Activated CD8-positive, alpha-beta memory T cell treated with anti-CD3 and anti-CD28 coated beads for 48 hours (primary cell): ENCODE data around the gene UNKL.
"Not testable (repeated sequence)": the region's sequence is repeated elsewhere in the genome, so short reads cannot be mapped to it uniquely, and the experiment has no call there.

Experiments used
- DNase-seq, 3 experiments: peaks; one replicate each; pipeline ENCODE4 v3.0.0-alpha.2; 2020; ENCODE audit warnings: low read depth in 2 of 3, low spot score in 2 of 3

Gene UNKL

DNA sequence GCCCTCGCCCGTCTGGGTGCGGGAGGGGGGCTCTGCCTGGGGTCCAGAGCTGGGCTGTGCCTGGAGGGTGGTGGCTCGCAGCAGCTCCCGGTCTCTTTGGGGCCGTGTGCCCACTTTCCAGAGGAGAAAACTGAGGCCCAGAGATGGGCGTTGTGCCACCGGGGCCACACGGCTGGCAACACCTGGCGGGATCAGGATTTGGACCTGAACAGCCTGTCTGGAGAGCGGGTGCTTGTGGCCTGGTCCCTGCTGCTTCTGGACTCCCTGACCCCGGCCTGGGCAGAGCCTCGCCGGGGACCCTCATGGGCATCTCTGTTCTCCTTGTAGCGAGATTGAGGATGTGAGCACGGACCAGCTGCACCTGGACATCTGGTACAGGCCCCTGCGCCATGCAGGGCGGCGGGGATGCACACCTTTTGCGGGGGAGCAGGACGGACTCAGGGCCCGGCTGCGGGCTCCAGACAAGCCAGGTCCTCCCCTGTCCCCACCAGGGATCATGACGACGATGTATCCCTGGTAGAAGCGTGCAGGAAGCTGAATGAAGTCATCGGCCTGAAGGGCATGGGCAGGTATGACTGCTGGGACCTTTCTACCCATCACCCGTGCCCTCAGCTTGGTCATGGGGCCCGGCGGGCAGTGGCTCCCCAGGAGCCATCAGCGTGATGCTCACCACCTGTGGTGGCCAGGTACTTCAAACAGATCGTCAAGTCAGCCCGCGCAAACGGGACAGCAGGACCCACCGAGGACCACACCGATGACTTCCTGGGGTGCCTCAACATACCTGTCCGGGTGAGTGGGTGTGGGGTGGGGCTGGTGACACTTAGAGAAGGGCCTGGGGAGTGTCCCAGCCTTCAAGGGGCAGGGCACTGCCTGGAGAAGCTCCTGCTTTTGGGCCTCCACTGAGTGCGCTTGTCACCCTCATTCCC is 72.7 kb downstream of the UNKL start:
- no peak for DNase-seq

DNA sequence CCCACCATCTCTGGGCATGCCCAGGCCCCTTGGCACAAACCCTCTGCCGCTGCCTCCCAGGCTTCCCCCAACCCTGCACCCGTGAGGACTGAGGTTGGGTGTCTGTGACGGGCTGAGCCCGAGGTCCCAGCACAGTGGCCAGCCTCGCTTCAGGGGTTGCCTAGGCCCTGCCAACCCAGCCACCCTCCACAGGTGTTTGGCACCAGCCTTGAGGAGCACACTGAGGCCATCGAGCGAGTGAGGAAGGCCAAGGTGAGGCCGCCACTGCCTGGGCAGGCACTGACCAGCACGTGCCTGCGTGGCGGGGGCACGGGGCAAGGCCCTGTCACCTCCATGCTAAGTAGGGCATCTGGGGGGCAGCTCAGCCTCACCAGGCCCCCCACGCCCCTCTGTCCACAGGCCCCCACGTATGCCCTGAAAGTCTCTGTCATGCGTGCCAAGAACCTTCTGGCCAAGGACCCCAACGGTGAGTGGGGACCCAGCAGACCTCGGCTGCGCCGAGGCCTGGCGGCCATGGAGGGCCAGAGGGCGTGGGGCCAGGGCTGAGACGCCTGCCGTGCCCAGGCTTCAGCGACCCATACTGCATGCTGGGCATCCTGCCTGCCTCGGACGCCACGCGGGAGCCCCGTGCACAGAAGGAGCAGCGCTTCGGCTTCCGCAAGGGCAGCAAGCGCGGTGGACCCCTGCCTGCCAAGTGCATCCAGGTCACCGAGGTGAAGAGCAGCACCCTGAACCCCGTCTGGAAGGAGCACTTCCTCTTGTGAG is 73.6 kb downstream of the UNKL start:
- no peak for DNase-seq

DNA sequence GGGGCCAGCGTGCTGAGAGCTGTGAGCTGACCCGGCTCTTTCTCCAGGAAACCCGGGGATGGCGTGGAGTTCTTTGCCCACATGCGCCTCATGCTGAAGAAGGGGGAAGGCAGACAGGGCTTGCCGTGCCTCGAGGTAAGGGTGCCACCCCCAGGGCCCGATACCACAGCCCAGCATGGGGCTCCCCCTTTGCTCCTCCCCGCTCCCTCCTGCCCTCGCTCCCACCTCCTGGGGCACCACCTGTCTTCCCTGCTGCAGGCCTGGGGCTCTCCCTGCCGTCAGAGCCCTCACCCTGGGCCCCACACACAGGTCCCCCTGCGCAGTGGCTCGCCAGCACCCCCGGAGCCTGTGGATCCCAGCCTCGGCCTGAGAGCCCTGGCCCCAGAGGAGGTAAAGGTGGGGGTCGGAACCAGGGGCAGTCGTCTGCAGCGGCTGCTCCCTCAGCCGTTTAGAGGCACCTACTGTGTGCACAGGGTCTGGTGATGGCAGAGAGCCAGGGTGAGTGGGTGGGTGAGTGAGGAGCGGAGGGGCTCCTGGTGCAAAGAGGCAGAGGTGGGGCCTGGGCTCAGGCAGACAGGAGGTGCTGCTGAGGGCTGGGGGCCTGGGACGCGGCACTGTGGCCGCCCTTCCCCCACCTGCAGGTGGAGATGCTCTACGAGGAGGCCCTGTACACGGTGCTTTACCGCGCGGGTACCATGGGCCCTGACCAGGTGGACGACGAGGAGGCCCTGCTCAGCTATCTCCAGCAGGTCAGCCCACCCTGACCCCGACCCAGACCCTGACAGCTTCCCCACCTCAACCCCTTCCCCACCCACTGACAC is 75.4 kb downstream of the UNKL start:
- no peak for DNase-seq

DNA sequence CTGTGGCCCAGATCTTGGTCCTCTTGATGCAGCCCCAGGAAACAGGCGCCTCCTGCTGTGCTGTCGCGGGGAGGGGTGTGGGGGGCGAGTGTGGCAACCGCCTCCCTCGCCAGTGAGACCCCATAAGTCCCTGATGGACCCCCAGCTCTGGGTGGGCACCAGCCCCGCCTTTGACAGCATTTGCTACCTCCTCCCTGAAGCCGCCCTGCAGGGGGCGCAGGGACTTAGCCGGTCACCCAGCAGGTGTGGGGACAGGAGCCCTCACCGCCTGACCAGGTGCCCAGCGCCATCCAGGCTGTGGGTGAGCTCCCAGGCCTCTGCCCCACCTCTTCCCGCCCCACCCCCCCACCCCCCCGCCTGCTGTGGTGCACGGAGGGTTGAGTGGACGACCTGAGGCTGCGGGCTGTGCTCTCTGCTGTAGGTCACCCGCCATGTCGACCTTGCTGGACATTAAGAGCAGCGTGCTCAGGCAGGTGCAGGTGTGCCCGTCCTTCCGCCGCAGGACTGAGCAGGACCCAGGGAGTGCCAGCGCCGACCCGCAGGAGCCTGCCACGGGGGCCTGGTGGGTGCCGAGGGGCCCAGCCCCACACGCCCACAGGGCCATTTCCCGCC is 76.3 kb downstream of the UNKL start:
- DNase-seq: no peak

DNA sequence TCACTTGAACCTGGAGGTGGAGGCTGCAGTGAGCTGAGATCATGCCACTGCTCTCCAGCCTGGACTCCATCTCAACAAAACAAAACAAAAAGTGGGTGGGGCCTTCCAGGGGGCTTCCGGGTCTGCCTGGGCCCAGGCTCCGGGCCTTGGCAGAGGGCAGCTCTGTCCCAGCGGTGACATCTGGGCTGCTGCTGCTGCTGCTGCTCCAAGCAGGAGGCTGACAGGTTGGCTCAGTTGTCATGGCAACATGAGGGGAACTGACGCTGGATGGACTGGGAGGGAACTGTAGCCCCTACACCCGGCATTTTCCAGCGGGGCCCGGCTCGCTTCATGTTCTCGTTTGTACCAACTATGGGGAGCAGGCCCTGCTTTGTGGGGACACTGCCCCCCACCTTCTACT is 77.0 kb downstream of the UNKL start:
- DNase-seq: no peak

DNA sequence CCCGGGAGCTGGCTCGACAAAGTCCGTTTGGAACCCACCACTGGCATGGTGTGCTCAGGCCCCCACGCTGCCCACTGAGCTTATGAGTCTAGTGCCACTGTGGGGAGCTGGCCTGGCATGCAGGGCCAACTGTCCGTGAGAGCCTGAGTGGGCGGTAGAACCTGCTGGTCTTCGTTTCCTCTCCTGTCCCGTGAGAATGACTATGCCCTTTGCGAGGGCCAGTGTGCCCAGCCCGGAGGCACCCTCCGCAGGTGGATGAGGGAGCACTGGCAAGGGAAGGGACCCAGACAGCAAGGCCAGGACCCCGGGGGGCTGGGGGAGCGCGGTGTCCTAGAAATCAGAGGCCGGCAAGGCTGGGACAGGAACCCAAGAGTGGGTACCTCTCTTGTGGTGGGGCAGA is 77.9 kb downstream of the UNKL start:
- no peak for DNase-seq

DNA sequence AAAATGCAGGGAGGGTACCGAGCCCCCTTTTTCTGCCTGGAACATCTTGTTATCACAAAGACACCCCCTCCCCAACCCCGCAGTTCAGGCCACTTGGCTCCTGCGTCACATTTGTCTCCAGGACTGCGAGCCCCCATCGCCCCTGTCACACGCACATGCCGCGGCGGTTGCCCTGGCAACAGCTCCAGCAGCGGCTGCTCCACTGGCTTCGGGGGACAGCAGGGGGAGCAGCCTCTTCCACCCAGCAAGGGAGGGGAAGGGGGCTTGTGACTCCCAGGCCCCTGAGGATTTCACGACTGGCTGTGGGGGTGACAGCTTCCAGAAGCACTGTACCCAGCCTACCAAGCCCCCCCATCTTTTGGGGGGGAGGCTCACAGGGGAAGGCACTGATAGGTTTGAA is 78.5 kb downstream of the UNKL start:
- no peak for DNase-seq

DNA sequence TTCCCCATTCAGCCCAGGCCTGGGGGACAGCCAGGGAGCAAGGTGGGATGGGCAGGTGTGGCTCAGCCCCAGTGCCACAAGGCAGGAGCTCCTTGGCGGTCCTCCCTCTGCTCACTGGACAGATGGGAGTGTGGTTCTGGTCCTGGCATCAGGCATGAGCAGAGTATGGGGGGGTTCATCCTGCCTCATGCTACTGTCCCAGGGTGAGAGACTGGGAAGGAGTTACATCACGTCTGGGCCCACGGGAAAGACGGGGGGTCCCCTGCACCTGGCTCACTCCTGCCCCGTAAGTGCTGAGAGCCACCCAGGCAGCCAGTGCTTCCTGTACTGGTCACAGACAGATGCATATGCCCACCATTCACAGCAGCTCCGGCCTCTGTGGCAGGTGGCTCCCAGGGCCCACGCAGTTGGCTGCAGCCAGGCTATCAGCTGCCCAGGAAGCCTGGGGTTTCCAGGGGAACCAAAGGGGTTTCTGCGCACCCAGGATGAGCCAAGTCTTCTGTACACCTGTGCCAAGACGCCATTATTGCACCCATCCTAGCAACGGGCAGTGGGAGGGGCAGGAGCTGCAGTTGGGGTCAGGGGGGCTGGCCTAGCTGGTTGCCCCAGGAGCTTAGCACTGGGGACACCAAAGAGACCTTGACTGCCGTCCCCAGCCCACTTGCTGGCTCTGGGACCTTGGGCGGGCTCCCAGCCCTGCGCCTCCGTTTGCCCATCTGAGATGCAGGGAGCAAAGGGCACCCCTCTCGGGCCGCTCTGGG is 79.1 kb downstream of the UNKL start:
- DNase-seq: no peak

DNA sequence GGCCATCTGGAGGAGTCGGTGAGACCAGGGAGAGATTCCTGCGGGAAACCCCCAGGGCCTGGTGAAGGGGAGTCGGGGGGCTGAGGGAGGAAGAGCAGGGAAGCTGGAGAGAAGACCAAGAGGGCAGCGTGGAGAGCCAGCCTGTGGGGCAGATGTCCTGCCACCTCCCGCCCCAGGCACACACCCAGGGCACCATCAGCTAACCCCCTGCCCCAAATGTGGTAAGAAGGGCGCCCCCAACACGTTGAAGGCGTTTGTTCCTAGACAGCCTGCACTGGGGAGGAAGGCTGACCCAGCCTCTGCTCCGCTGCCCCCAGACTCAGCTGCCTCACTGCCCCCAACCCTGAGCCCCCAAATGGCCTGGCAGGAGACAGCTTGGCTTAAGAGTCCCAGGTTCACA is 79.8 kb downstream of the UNKL start:
- no peak for DNase-seq

DNA sequence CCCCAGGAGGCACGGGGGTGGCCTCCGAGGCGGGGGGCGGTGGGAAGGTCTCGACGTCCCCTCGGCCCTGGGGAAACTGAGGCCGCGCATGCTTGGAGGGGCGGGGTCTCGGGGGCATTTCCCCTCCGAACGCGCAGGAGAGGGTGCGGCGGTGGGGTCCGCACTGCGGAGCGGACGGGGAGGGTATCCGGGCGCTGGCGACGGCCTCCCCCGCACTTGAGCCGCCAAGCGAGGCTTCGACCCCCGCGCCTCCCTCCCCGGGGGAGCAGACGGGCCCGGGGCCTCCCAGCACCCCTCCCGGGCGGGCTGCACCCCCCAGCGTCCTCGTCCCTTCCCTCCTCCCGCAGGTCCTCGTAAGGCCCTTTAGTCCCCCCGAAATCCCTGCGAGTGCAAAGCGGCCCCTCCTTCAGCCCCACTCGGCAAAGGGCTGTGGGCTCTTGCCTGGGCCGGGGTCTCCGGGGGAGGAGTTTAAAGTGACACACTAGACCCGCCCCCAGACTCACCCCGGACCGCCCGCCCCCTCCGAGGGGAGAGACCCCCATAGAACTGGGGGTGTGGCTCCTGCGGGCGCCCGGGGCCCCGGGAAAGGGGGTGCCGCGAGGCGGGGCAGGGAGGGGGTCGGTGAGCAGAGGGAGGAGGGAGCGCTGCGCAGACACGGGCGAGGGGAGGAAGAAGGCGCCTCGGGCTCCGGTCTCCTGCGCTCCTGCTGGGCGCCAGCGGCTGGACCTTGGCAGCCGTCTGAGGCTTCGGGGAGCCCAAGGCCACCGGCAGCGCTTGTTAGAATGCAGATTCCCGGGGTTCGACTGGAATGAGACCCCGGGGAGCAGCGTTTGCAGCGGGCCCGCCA is 80.4 kb downstream of the UNKL start:
- DNase-seq: no peak

DNA sequence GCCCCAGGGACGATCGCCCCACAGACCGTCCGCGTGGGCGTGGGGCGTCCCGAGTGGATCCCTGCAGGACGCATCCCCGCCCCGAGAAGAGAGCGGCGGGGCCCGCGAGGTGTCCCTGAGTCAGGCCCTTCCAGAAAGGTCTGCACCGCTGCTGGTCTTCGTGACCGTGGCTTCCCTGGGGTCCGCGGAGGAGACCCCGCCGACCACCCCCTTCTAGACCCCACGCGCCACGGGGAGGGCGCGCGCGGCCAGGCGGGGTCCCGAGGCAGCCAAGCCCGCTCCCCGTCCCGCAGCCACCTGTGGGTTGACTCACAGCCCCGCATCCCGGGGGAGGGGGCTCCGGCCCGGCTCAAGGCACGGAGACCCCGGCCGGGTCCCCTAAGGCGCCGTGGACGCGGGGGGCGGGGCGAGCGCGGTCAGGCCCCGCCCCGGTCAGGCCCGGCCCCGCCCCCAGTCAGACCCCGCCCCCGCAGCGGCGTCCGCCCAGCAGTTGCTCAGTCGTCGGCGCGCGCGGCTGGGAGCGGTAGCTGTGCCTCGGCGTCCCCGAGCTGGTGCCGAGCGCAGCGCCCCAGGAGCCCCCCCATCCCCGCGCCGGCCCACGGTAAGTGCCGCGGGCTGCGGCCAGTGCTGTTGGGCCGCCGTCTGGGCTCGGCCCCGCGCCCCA is 81.2 kb downstream of the UNKL start, which contains the start of gene BAIAP3:
TSS of gene BAIAP3 (plus strand) at position 497 of the 664 bp plus-strand sequence. CDS start 4,905 bp downstream, outside the sequence.
- no peak for DNase-seq

DNA sequence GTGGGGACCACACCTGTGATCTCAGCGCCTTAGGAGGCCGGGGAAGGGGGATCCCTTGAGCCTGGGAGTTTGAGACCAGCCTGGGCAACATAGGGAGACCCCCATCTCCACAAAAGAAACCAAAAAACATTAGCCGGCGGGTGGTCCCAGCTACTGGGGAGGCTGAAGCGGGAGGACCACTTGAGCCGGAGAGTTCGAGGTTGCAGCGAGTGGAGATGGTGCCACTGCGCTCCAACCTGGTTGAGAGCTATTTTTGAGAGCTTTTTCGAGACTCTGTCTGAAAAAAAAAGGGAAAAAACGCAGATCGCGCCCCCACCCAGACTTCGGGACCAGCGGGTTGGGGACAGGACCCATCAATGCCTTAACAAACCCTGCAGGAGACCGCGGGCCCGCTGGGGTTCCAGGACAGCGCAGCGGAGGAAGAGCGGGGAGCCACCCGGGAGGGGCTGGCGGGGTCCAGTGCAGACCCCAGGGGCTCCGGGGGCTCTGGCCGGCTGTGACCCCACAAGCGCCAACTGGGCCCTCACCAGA is 81.8 kb downstream of the UNKL start:
- no peak for DNase-seq

DNA sequence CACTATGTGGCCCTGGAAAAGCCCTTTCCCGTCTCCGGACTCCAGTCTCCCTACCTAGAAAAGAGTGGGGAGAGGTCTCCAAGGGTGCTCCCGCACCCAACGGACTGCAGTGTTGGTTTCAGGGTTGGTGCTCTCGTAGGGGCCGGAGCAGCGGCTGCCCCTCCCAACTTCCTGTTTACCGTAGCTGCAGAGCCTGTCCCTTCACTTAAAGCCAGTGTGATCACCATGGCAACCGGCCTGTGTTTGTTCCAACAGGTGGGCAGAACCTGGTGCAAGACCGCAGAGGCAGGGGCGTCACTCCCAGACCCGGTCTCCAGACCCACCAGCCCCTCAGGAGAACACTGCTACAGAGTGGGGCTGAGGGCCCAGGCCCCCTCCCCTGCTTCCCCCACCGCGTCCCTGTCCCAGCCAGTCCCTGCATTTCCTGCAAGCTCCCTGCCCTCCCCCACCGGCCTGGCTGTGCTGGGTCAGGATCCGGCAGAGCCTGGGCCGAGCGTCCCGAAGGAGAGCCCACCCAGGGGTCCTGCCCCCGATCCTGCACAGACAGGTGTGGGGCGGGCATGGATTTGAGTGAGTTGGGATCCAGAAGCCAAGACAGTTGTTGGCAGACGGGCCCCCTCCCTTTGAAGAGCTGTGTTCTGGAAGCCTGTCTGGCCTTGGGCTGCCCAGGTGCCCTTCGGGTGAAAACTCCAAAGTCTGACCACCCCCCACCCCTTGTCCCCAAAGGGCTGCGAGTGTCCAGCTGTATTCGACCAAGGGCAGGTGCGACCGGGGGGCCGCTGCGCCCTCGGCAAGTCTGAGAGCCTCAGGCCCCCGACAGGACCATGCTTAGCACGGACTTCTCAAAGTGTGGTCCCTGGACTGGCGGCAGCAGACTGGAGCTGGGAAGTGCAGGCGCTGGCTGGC is 82.5 kb downstream of the UNKL start:
- no peak for DNase-seq

DNA sequence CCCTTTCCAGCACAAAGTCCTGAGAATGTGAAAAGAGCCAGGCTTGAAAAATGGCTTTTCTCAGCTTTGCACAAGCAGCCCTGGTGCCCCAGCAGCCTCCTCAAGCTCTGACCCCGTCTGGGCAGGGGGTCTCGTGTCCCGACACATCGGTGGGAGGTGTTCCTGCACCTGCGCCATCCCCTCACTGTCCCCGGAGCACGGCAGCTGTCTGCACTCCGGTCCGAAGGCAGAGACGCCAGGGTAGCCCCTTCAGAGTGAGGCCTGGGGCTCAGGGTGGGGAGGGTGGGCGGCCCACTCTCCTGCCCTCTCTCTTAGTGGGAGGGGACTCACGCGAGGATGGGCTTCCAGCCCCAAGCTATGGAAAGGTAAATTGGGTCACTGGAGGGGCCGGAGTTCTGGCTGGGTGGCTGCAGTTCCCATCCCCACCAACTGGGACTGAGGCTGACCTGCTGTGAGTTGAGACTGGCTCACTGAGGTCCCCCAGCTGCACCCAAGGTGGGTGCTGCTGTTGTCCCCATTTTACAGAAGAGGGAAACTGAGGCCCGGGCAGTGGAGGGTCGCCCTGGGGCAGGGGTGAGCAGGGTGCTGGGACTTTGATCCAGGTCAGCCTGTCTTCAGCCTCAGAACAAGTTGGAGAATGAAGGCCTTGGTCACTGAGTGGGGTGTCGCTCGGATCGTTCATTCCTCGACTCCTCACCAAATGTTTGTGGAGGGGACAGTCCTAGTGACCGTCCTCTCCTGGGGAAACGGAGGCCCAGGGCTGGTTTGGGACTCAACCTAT is 83.4 kb downstream of the UNKL start:
- no peak for DNase-seq

DNA sequence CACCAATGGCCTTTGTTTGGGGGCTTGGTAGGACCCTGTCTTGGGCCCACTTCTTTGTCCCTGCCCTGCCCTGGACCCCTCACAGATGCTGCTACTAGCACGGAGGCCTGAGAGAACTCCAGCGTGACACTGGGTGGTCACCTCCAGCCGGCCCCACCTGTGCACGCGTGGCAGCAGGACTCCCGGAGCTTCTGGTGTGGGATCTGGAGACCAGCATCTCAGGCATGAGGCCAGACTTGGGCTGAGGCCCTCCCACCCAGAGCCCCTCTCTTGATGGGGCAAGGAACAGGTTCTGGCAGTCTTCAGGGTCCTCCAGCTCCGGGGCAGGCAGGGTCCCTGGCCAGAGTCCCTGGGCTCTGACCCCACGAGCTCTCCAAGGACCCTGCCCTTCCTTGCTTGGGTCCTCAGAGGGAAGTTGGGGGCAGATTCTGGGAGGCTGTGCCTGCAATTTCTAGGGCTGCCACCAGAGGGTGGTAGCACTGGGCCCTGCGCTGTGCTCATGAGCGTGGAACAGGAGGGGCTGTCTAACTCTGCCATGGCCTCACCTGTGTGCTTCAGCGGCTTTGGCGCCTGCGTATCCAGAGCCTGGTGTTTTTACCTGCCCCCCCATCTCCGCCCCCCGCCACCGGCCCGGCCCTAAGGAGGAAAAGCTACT is 84.1 kb downstream of the UNKL start:
- DNase-seq: no peak

DNA sequence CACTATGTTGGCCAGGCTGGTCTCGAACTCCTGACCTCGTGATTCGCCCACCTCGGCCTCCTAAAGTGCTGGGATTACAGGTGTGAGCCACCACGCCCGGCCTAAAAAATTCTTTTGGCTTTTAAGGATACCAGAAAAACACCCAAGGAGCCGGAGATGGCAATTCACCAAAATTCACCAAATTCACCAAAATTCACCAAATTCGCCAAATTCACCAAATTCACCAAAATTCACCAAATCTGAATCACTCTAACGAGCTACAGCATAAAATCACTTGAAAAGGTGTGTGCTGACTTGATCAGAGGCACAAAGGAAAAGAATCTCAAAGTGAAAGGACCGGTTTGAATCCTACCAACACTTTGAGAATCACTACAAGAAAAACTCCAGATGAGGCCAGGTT is 85.5 kb downstream of the UNKL start:
- not testable (repeated sequence) for DNase-seq
